Muscle layer of colon (tissue), 2 donors: ENCODE results near the gene ATP2A3.

Source experiments
- H3K27ac ChIP-seq: one replicate; pipeline ENCODE4 v1.7.0; 2013; ENCODE audit warnings: low read depth, mild to moderate bottlenecking, low read length, moderate library complexity
- H3K27me3 ChIP-seq, 2 donors: one replicate each; pipeline ENCODE4 v1.7.0; 2013; ENCODE audit warnings: low read length in 2 of 2, mild to moderate bottlenecking in 2 of 2; ENCODE audit not compliant: insufficient read depth in 2 of 2, control insufficient read depth in 1 of 2
- H3K36me3 ChIP-seq: one replicate; pipeline ENCODE4 v1.7.0; 2013; ENCODE audit warnings: mild to moderate bottlenecking, low read length; ENCODE audit not compliant: insufficient read depth
- H3K4me1 ChIP-seq: one replicate; pipeline ENCODE4 v1.7.0; 2013; ENCODE audit warnings: mild to moderate bottlenecking, low read length; ENCODE audit not compliant: insufficient read depth
- H3K4me3 ChIP-seq, 2 donors: one replicate each; pipeline ENCODE4 v1.7.0; 2013; ENCODE audit warnings: low read length in 2 of 2, low read depth in 1 of 2, mild to moderate bottlenecking in 1 of 2, moderate library complexity in 1 of 2
- H3K9ac ChIP-seq: one replicate; pipeline ENCODE4 v1.7.0; 2013; ENCODE audit warnings: low read length
- H3K9me3 ChIP-seq: one replicate; pipeline ENCODE4 v1.7.0; 2013; ENCODE audit warnings: mild to moderate bottlenecking, low read length
- donor health status: abdominal sarcoma.
- donor health status: Adenocarcinoma of cecum.

Gene ATP2A3

GRCh38 chr17:3979290-3979611 is 15.0 kb upstream of the ATP2A3 start:
- no peaks in the 10 kb centered on the region for H3K36me3 ChIP-seq
- H3K27me3 ChIP-seq: no peaks in the 10 kb centered on the region
- no peak overlapping the region for H3K9ac ChIP-seq
- no peaks in the 10 kb centered on the region for H3K4me1 ChIP-seq
- no peak overlapping the region for H3K27ac ChIP-seq
- no peak overlapping the region for H3K4me3 ChIP-seq
- H3K9me3 ChIP-seq: no peaks in the 10 kb centered on the region

GRCh38 chr17:3978421-3979289 is 14.4 kb upstream of the ATP2A3 start:
- no peak overlapping the region for H3K27ac ChIP-seq
- H3K27me3 ChIP-seq: no peaks in the 10 kb centered on the region
- H3K9me3 ChIP-seq: no peaks in the 10 kb centered on the region
- H3K9ac ChIP-seq: no peak overlapping the region
- H3K36me3 ChIP-seq: no peaks in the 10 kb centered on the region
- no peaks in the 10 kb centered on the region for H3K4me1 ChIP-seq
- no peak overlapping the region for H3K4me3 ChIP-seq

- Histone ChIP-seq H3K27ac (no peak overlapping the region), H3K9ac (no peak overlapping the region), H3K4me1 (no peaks in the 10 kb centered on the region), H3K36me3 (no peaks in the 10 kb centered on the region), H3K27me3 (no peaks in the 10 kb centered on the region), H3K9me3 (no peaks in the 10 kb centered on the region), H3K4me3 (no peak overlapping the region)
Measured at GRCh38 chr17:3977387-3977786, 13.2 kb upstream of the ATP2A3 start.

DNA sequence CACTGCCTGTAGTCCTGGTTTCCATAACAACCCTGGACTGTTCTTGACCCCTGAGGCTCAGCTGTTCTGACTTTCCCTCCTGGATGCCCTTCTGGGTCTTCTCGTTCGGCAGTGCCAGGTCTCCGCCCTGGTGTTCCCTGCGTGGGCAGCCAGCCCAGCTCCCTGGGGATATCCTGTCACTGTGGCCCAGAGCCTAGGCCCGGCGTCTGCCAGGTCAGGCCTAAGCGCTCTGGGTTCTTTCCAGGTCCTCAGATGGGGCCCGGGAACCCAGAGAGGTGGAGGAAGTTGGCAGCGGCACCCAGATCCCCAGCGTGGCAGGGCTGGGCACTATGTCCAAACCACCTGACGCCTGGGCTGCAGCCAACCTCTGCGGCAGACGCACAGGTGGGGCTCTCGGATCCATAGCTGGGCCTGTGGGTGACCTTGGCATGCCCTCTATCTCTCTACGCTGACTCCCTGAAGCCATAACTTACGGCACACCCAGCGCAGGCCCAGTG is 12.5 kb upstream of the ATP2A3 start:
- H3K27me3 ChIP-seq: no peaks in the 10 kb centered on the region
- no peaks in the 10 kb centered on the region for H3K9me3 ChIP-seq
- H3K9ac ChIP-seq: no peak overlapping the region
- H3K4me1 ChIP-seq: no peaks in the 10 kb centered on the region
- no peak overlapping the region for H3K27ac ChIP-seq
- no peak overlapping the region for H3K4me3 ChIP-seq
- H3K36me3 ChIP-seq: no peaks in the 10 kb centered on the region

DNA sequence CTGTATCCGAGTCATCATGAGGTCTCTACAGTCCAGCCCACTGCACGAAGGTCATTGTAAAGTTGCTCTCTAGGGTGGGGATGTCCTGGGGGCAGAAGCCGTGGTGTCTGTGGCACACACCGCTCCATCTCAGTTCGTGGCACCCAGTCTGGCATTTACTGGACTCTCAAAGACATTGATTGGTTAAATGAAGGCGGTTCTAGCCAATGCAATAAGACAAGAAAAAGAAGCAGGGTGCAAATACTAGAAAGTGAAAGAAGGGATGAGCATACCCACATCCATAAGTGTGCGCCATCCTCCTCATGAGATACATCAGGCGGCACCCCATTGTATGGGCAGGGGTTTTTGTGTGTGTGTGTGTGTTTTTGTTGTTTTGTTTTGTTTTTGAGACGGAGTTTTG is 10.7 kb upstream of the ATP2A3 start:
- Histone ChIP-seq H3K27ac (no peak overlapping the region), H3K4me3 (no peak overlapping the region), H3K27me3 (no peaks in the 10 kb centered on the region)

DNA sequence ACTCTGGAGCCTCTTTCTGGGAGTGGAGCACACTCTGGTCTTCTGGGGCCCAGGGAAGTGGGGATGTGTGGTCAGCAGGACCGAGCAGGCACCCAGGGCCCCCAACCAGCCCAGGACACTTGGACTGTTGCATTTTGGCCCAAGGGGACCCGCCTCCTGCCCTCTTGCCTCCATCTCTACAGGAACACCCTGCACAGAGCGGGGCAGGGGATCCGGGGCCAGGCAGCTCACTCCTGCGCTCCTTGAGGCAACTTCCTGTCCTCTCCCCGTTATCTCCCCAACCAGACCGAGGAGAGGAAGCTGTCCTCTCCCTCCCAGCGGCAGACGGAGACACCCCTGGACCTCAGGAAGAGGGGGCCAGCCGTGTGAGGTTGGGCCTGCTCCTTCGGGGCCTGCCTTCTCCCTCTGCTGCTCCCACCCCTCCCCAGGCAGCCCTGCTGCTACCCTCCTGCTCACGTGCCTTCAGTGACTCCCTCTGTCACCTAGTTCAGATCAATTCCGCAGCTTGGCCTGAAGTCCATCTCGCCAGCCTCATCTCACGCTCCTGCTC is 10.0 kb upstream of the ATP2A3 start:
- Histone ChIP-seq H3K9me3 (no peaks in the 10 kb centered on the region), H3K4me1 (no peaks in the 10 kb centered on the region), H3K4me3 (no peak overlapping the region), H3K27ac (no peak overlapping the region), H3K9ac (no peak overlapping the region), H3K36me3 (no peaks in the 10 kb centered on the region), H3K27me3 (no peaks in the 10 kb centered on the region)

More for the DNA sequence above, 10.7 kb upstream of the ATP2A3 start:
- Histone ChIP-seq H3K9ac (no peak overlapping the region), H3K36me3 (no peaks in the 10 kb centered on the region), H3K9me3 (no peaks in the 10 kb centered on the region), H3K4me1 (no peaks in the 10 kb centered on the region)

GRCh38 chr17:3973495-3974137 is 9.4 kb upstream of the ATP2A3 start:
- Histone ChIP-seq H3K27me3 (no peaks in the 10 kb centered on the region), H3K4me1 (no peaks in the 10 kb centered on the region), H3K9ac (no peak overlapping the region), H3K4me3 (no peak overlapping the region), H3K27ac (no peak overlapping the region), H3K36me3 (no peaks in the 10 kb centered on the region), H3K9me3 (no peaks in the 10 kb centered on the region)

DNA sequence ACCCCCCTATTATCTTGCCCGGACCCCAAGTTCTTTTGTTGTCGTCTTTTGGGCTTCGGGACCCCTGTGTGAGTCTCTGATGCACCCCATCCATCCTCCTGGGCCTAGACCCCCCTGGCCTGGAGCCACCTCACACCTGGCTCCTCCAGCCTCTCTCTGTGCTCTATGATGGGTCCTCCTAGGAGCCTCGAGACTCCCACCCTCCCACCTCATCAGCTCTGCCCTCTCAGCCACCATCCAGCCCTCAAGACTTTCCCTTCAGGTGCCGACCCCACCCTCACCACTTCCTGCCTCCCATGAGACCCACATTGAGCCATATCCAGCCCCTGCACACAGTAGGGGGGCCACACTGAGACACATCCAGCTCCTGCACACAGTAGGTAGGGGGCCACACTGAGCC is 8.7 kb upstream of the ATP2A3 start:
- no peaks in the 10 kb centered on the region for H3K36me3 ChIP-seq
- H3K4me1 ChIP-seq: no peaks in the 10 kb centered on the region
- no peak overlapping the region for H3K4me3 ChIP-seq
- no peaks in the 10 kb centered on the region for H3K27me3 ChIP-seq
- H3K27ac ChIP-seq: no peak overlapping the region
- H3K9ac ChIP-seq: no peak overlapping the region
- H3K9me3 ChIP-seq: no peaks in the 10 kb centered on the region

DNA sequence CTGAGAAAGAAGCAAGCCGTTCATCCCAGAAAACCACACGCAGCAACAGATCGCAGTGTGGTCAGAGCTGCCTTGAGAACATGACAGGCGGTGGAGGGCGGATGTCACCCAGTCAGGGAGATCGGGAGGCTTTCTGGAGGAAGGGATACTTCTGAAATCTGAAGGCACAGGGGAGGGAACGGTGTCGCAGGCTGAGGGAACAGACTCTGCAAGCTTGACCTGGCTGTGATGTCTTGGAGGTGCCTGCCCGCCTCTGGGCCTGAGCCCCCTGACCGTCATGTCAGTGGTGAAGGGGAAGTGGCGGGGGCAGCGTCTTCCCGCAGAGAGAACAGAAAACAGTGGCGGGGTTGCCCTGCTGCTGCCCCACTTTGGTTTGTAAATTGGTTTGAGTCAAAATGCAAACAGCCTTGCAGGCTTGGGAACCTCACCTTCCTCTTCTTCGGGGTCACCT is 8.1 kb upstream of the ATP2A3 start:
- H3K4me3 ChIP-seq: no peak overlapping the region
- no peaks in the 10 kb centered on the region for H3K4me1 ChIP-seq
- H3K36me3 ChIP-seq: no peaks in the 10 kb centered on the region
- H3K9ac ChIP-seq: no peak overlapping the region
- no peak overlapping the region for H3K27ac ChIP-seq
- no peaks in the 10 kb centered on the region for H3K27me3 ChIP-seq
- H3K9me3 ChIP-seq: no peaks in the 10 kb centered on the region

GRCh38 chr17:3970668-3971067 is 6.4 kb upstream of the ATP2A3 start:
- Histone ChIP-seq H3K9me3 (no peaks in the 10 kb centered on the region), H3K4me3 (no peak overlapping the region), H3K27ac (no peak overlapping the region), H3K4me1 (no peaks in the 10 kb centered on the region), H3K9ac (no peak overlapping the region), H3K27me3 (no peaks in the 10 kb centered on the region), H3K36me3 (no peaks in the 10 kb centered on the region)

- no peak overlapping the region for H3K9ac ChIP-seq
- H3K27ac ChIP-seq: no peak overlapping the region
- H3K9me3 ChIP-seq: no peaks in the 10 kb centered on the region
- H3K4me3 ChIP-seq: no peak overlapping the region
- no peaks in the 10 kb centered on the region for H3K36me3 ChIP-seq
- peaks cover 0 to 5% of the 10 kb centered on the region in 2 donors for H3K27me3 ChIP-seq
- H3K4me1 ChIP-seq: peaks cover 4% of the 10 kb centered on the region
Measured at GRCh38 chr17:3969963-3970362, 5.7 kb upstream of the ATP2A3 start.
